ENCODE data around the gene INAVA. TPM values are rescaled to one million over a fixed set of nuclear protein-coding genes. Genes with fewer than 3 reads are reported as not detected.

The INAVA gene
- polyA plus RNA-seq, 3 donors, result not detected

DNA sequence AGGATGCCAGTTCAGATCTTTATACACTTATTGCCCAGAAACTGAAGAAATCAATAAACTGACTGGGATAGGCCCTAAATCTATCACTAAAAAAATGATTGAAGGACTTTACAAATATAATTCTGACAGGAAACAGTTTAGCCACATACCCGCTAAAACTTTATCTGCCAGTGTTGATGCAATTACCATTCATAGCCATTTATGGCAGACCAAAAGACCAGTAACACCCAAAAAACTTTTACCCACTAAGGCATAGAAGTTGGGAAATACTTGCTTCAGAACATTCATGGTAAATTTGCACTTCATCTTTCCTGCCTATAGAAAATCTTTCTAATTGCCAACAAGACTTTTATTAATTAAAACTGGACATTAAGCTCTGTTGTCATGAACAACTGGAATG, 36.9 kb upstream of the INAVA start:
- Histone ChIP-seq H3K79me2 (ENCODE audit: insufficient read depth, low read length) (no peaks in the 10 kb centered on the region), H3K36me3 (replicated peaks in 1 of 2; ENCODE audit: control insufficient read depth in 1 of 2, insufficient read depth in 2 of 2, low read length in 2 of 2) (no peaks in the 10 kb centered on the region), H3K9ac (ENCODE audit: insufficient read depth, low read length, poor library complexity, severe bottlenecking) (no peak overlapping the region), H3K27me3 (ENCODE audit: control insufficient read depth in 2 of 2, insufficient read depth in 2 of 2, low read length in 2 of 2) (no peaks in the 10 kb centered on the region), H3K27ac (ENCODE audit: low read depth in 1 of 2, low read length in 2 of 2) (no peak overlapping the region), H3K4me1 (ENCODE audit: control insufficient read depth in 1 of 2, insufficient read depth in 2 of 2, low read length in 2 of 2) (peaks cover 0 to 5% of the 10 kb centered on the region in 2 donors), H3K9me3 (replicated peaks in 1 of 2; ENCODE audit: control insufficient read depth in 1 of 2, insufficient read depth in 1 of 2, low read length in 2 of 2) (no peaks in the 10 kb centered on the region), H4K20me1 (ENCODE audit: insufficient read depth, low read length) (no peaks in the 10 kb centered on the region), H2AFZ (ENCODE audit: insufficient read depth, low read depth, low read length, poor library complexity, severe bottlenecking) (no peak overlapping the region), H3K4me3 (replicated peaks in 1 of 3; ENCODE audit: low read depth in 2 of 3, low read length in 3 of 3) (no peak overlapping the region), H3K4me2 (replicated peaks; ENCODE audit: extremely low read depth, low read length, poor library complexity, severe bottlenecking) (no peak overlapping the region)
- Mint-ChIP-seq H3K36me3 (peaks cover 2 to 5% of the 10 kb centered on the region in 2 donors), H3K27ac (no peak overlapping the region), H3K4me3 (no peak overlapping the region), H3K27me3 (ENCODE audit: low read depth in 3 of 3) (peaks cover 0 to 2% (median 0%) of the 10 kb centered on the region in 3 donors), H3K9me3 (no peaks in the 10 kb centered on the region), H3K4me1 (peaks cover 19% of the 10 kb centered on the region)
- DNase-seq, result no peak
- WGBS (ENCODE audit: insufficient coverage), result 0% methylated on average over 1 of the region's 1 CpG
- intact Hi-C loops (cut with micrococcal nuclease), result no loop called here
- TF ChIP-seq, protein P1, sequence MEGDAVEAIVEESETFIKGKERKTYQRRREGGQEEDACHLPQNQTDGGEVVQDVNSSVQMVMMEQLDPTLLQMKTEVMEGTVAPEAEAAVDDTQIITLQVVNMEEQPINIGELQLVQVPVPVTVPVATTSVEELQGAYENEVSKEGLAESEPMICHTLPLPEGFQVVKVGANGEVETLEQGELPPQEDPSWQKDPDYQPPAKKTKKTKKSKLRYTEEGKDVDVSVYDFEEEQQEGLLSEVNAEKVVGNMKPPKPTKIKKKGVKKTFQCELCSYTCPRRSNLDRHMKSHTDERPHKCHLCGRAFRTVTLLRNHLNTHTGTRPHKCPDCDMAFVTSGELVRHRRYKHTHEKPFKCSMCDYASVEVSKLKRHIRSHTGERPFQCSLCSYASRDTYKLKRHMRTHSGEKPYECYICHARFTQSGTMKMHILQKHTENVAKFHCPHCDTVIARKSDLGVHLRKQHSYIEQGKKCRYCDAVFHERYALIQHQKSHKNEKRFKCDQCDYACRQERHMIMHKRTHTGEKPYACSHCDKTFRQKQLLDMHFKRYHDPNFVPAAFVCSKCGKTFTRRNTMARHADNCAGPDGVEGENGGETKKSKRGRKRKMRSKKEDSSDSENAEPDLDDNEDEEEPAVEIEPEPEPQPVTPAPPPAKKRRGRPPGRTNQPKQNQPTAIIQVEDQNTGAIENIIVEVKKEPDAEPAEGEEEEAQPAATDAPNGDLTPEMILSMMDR (IDR thresholded peaks at IDR 0.05), result no peak

DNA sequence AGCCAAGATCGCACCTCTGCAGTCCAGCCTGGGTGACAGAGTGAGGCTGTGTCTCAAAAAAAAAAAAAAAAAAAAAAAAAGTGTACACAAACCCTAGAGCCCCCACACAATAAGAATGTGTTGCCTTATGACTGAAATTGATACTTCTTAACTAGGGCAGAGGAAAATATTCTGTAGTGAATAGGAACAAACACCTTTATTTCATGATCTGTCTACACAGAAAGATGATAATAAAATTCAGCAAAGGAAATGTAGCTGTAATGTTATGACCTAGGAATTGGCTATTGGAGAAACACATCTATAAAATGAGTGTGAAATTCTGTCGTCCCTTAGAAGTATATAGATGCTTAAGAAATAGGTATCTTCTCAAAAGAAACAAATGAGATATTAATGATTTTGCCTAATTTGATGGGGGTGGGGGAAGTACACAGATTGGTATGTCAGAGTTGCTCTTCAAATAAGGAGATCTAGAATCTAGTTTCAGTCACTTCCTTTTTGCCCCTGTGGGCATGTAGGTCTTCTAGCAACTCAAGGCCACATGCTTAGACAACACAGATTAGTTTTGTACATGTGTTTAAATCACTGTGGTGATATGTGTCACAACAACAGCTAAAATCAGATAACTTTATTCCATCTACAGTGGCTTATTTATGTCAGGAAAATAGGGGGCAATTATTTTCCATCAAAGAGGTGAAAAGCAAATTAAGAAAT, 32.6 kb upstream of the INAVA start:
- TF ChIP-seq, protein P1 (IDR thresholded peaks at IDR 0.05), result no peak
- Mint-ChIP-seq H3K27ac (no peak overlapping the region), H3K4me3 (no peak overlapping the region), H3K9me3 (no peaks in the 10 kb centered on the region), H3K27me3 (ENCODE audit: low read depth in 3 of 3) (peaks cover 0 to 2% (median 0%) of the 10 kb centered on the region in 3 donors), H3K36me3 (no peaks in the 10 kb centered on the region), H3K4me1 (peaks cover 23% of the 10 kb centered on the region)
- Histone ChIP-seq H3K9me3 (replicated peaks in 1 of 2; ENCODE audit: control insufficient read depth in 1 of 2, insufficient read depth in 1 of 2, low read length in 2 of 2) (no peaks in the 10 kb centered on the region), H3K27ac (ENCODE audit: low read depth in 1 of 2, low read length in 2 of 2) (no peak overlapping the region), H4K20me1 (ENCODE audit: insufficient read depth, low read length) (no peaks in the 10 kb centered on the region), H3K27me3 (ENCODE audit: control insufficient read depth in 2 of 2, insufficient read depth in 2 of 2, low read length in 2 of 2) (no peaks in the 10 kb centered on the region), H3K9ac (ENCODE audit: insufficient read depth, low read length, poor library complexity, severe bottlenecking) (no peak overlapping the region), H3K4me3 (replicated peaks in 1 of 3; ENCODE audit: low read depth in 2 of 3, low read length in 3 of 3) (no peak overlapping the region), H3K79me2 (ENCODE audit: insufficient read depth, low read length) (no peaks in the 10 kb centered on the region), H3K4me2 (replicated peaks; ENCODE audit: extremely low read depth, low read length, poor library complexity, severe bottlenecking) (no peak overlapping the region), H3K4me1 (ENCODE audit: control insufficient read depth in 1 of 2, insufficient read depth in 2 of 2, low read length in 2 of 2) (peaks cover 0 to 5% of the 10 kb centered on the region in 2 donors), H3K36me3 (replicated peaks in 1 of 2; ENCODE audit: control insufficient read depth in 1 of 2, insufficient read depth in 2 of 2, low read length in 2 of 2) (no peaks in the 10 kb centered on the region), H2AFZ (ENCODE audit: insufficient read depth, low read depth, low read length, poor library complexity, severe bottlenecking) (no peak overlapping the region)
- intact Hi-C loops (cut with micrococcal nuclease), result no loop called here
- 100% methylated on average over 1 of the region's 2 CpGs for WGBS (ENCODE audit: insufficient coverage)
- DNase-seq, result no peak
